HepG2 (cell line): ENCODE data around the gene STARD13. TPM values are rescaled to one million over a fixed set of nuclear protein-coding genes. Genes with fewer than 3 reads are reported as not detected.

Experiments used
- ATAC-seq: fragments of 200-7000 bp; cut with Tn5 transposase; 3 replicates; pipeline ENCODE4 v1.9.1; 2020; ENCODE audit warnings: mild to moderate bottlenecking, moderate library complexity
- BruUV-seq: library from RNA; stranded (reverse); fragments of 400-500 nt; replicated peaks from 2 replicates; lab custom pipeline; 2021; lab: Mats Ljungman, UMichigan
- CTCF ChIA-PET: fragments of 300-600 bp; formaldehyde crosslinking; extraction: SDS; loops from one replicate; lab custom pipeline; 2021; ENCODE audit warnings: low total read pairs, inconsistent platforms, low intra/inter-chr PET ratio; lab: Yijun Ruan, JAX
- POLR2A ChIA-PET: fragments of 350-600 bp; sonication (Branson Sonifier 250); formaldehyde crosslinking; loops from one replicate; lab custom pipeline; 2020; ENCODE audit warnings: antibody characterized with exemption, inconsistent platforms; lab: Yijun Ruan, JAX
- DNase-seq: peaks from one replicate; pipeline ENCODE4 v3.0.0-alpha.2; 2015; ENCODE audit warnings: low spot score
- FAIRE-seq: peaks from 3 replicates; lab custom pipeline; 2011; peaks lifted over from hg19 to GRCh38; lab: Jason Lieb, UNC
- H2AFZ ChIP-seq: one replicate; pipeline ENCODE4 v1.6.1; 2011; ENCODE audit warnings: low read length, inconsistent platforms
- H3K27ac ChIP-seq: fragments of 300-600 bp; 3 replicates; pipeline ENCODE4 v1.8.0; 2011; ENCODE audit warnings: mixed run types, mild to moderate bottlenecking, mixed read lengths, low read length, inconsistent platforms; ENCODE audit not compliant: insufficient read depth; ENCODE audit errors: extremely low read length
- H3K27me3 ChIP-seq, 2 experiments: fragments of 200-600 bp in 1 of 2; 2 replicates in 1 of 2; 3 replicates in 1 of 2; pipeline versions ENCODE4 v1.6.0 to v1.8.0; 2011; ENCODE audit warnings: low read length in 2 of 2, mild to moderate bottlenecking in 2 of 2, moderate library complexity in 2 of 2, inconsistent platforms in 1 of 2; ENCODE audit not compliant: insufficient read depth in 2 of 2, control insufficient read depth in 1 of 2
- H3K36me3 ChIP-seq, 2 experiments: fragments of 200-600 bp in 1 of 2; replicated peaks in 1 of 2; 2 replicates in 1 of 2; 3 replicates in 1 of 2; pipeline versions ENCODE4 v1.5.1 to v1.8.0; 2011; ENCODE audit warnings: low read length in 2 of 2, inconsistent platforms in 1 of 2; ENCODE audit not compliant: insufficient read depth in 2 of 2, control insufficient read depth in 1 of 2
- H3K4me1 ChIP-seq: 2 replicates; pipeline ENCODE4 v1.5.1; 2012; ENCODE audit warnings: low read length, inconsistent platforms; ENCODE audit not compliant: insufficient read depth
- H3K4me2 ChIP-seq: 2 replicates; pipeline ENCODE4 v1.6.0; 2011; ENCODE audit warnings: low read depth, low read length, inconsistent platforms
- H3K4me3 ChIP-seq, 3 experiments: fragments of 200-600 bp in 1 of 3; sonication (generic), shearing (Covaris generic) in 1 of 3; replicated peaks in 1 of 3; 2 replicates each; pipeline ENCODE4 v1.5.1; 2011 to 2016; ENCODE audit warnings: low read length in 3 of 3, inconsistent platforms in 2 of 3, low read depth in 2 of 3, mild to moderate bottlenecking in 2 of 3, control low read depth in 1 of 3, mixed read lengths in 1 of 3; ENCODE audit not compliant: insufficient read depth in 1 of 3
- H3K79me2 ChIP-seq: one replicate; pipeline ENCODE4 v1.6.1; 2011; ENCODE audit warnings: low read length, inconsistent platforms; ENCODE audit not compliant: insufficient read depth
- H3K9ac ChIP-seq: 2 replicates; pipeline ENCODE4 v1.6.0; 2011; ENCODE audit warnings: mild to moderate bottlenecking, low read depth, low read length, inconsistent platforms; ENCODE audit not compliant: insufficient read depth
- H3K9me3 ChIP-seq: 2 replicates; pipeline ENCODE4 v1.5.1; 2012; ENCODE audit warnings: mild to moderate bottlenecking, low read length
- H4K20me1 ChIP-seq: 2 replicates; pipeline ENCODE4 v1.6.0; 2011; ENCODE audit warnings: inconsistent platforms, mild to moderate bottlenecking, low read length, moderate library complexity; ENCODE audit not compliant: insufficient read depth
- E2F5 ChIP-seq: sonication (generic); formaldehyde crosslinking; conservative IDR thresholded peaks from 2 replicates; pipeline ENCODE4 v1.4.0; 2020; ENCODE audit warnings: missing genetic modification reagents
- ISX ChIP-seq: sonication (generic); formaldehyde crosslinking; conservative IDR thresholded peaks from 2 replicates; pipeline ENCODE4 v1.5.0; 2020; ENCODE audit warnings: missing genetic modification reagents
- STAT6 ChIP-seq: sonication (generic); formaldehyde crosslinking; IDR thresholded peaks from 2 replicates; pipeline ENCODE4 v1.4.0; 2020; ENCODE audit warnings: missing genetic modification reagents, mild to moderate bottlenecking, borderline replicate concordance
- WGBS: methylation state at CpG from one replicate; pipeline ENCODE4 v1.1.6; 2017; ENCODE audit warnings: low lambda C conversion rate; 5-methylcytosine and 5-hydroxymethylcytosine counted together
- in situ Hi-C: cut with HindIII; loops from 2 replicates; pipeline ENCODE4 v1.10.0; 2017; ENCODE audit warnings: low pct_unique_long_range_greater_than_20kb; ENCODE audit not compliant: extremely low pct_ligation_motif_present
- intact Hi-C: fragments of 100-400 bp; cut with micrococcal nuclease; formaldehyde crosslinking; loops from one replicate; pipeline ENCODE4 v1.10.0; 2022; ENCODE audit not compliant: unreplicated experiment
- polyA plus RNA-seq, 8 experiments: library from polyadenylated mRNA; depleted of rRNA in 3 of 8; stranded (reverse) in 7 of 8; unstranded in 1 of 8; fragments of >200 nt; fragmentation: Illumina TruSeq in 4 of 8; extraction: Trizol in 4 of 8; gene quantifications; 2 replicates each; pipeline versions ENCODE4 v1.2.1 to v1.2.3, GENCODE V29; 2011 to 2016; ENCODE audit warnings: low read depth in 4 of 8, missing spikeins in 1 of 8, mixed read lengths in 1 of 8; ENCODE audit not compliant: insufficient read depth in 1 of 8
- total RNA-seq, 5 experiments: library from RNA; depleted of rRNA; stranded (reverse); fragments of >200 nt; fragmentation: Illumina TruSeq; extraction: Trizol; gene quantifications; 2 replicates each; pipeline ENCODE4 v1.2.3, GENCODE V29; 2016; ENCODE audit warnings: low read depth in 1 of 5

Gene STARD13
- total and polyA plus RNA-seq, 2 of the 13 experiments (the other 11 are each of a cell fraction or from before 2014, with no cell fraction given): 12.8 to 14.3 TPM

- TF ChIP-seq STAT6 (CRISPR knock-in tag): no peak
- TF ChIP-seq E2F5 (CRISPR knock-in tag): no peak
These were observed 197.8 kb downstream of the STARD13 start (continued) for GRCh38 chr13:33087790-33088189.

GRCh38 chr13:33087091-33087490 lies 198.5 kb downstream of the STARD13 start:
- FAIRE-seq: no peak
- no peak overlapping the region for H3K4me3 ChIP-seq
- DNase-seq: no peak
- H3K27me3 ChIP-seq: no peaks in the 10 kb centered on the region
- ChIA-PET CTCF (no interaction called here), POLR2A (no interaction called here)
- BruUV-seq: no TSS peak
- H4K20me1 ChIP-seq: no peaks in the 10 kb centered on the region
- H3K4me2 ChIP-seq: no peak overlapping the region
- ATAC-seq: no peak
- H3K4me1 ChIP-seq: peaks cover 26% of the 10 kb centered on the region
- no peak overlapping the region for H3K27ac ChIP-seq
- no peaks in the 10 kb centered on the region for H3K79me2 ChIP-seq
- no peak for TF ChIP-seq ISX (CRISPR knock-in tag)
- 87% methylated on average over 9 of the region's 9 CpGs for WGBS
- H3K9me3 ChIP-seq: no peaks in the 10 kb centered on the region
- H3K36me3 ChIP-seq: no peaks in the 10 kb centered on the region
- H3K9ac ChIP-seq: no peak overlapping the region
- in situ Hi-C loops (no loop called here), intact Hi-C loops (no loop called here)
- H2AFZ ChIP-seq: no peak overlapping the region
